NK-92 (cell line): ENCODE measurements around the gene KIZ.

Experiments
- DNase-seq: peaks from one replicate; lab custom pipeline; 2025; ENCODE audit not compliant: unreplicated experiment; lab: John Stamatoyannopoulos, UW

KIZ gene

DNA sequence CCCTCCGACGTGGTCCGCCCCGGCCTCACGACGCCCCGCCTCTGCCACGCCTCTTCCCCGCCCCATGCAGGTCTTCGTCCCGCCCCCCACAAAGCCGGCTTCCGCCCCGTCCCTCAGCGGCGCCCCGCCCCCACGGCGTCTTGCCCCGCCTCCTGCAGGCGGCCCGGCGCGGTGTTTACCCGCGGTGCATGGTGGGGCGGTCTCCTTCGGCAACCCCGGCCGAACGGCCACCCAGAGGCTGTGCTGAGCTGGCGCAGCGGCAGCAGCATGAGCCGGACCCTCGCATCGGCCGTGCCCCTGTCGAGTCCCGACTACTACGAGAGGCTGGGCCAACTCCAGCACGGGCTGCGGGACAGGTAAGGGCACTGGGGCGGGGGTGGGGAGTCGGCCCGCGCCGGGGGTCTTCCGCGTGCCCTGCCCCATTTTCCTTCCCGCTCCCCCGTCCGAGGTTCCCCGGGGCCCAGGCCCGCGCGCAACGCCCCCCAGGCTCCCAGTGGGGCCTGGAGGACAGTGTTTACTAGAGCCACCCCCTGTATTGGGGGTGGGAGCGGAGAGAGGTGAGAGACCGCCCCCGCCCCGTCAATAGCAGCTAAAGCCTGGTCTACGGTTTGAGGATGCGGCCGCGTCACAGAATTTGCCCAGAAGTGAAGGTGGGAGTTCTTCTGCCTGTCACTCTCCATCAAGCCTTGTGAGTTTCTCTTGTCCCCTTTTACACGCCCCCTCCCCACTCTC lies at the start of gene KIZ:
TSS of gene KIZ (plus strand) at position 234 of the 732 bp plus-strand sequence. CDS start at position 268, 34 bp downstream.
- peak; percentile 66 for DNase-seq

DNA sequence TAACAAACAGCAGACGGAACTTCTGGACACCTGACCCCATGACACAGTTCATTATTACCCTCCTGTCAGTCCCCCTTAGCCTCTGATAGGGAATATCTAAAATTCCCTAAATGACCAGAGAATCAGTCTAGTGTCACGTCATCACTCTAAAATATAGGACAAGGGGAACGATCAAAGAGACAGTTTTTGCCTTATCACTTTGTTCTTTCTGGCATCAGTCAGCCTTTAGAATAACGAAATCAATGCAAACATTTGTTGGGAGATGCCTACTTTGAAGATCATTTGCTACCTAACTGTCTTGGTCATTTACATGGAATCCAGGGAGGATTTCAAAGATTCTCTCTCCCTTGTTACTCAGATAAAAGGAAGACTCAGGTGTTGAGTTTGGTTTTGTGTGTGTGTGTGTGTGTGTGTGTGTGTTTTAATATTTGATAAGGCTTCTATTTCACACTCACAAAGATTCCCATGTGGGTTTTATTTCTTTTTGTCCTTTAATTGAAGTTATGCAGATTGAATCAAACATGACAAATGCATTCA lies 48.0 kb upstream of the KIZ start:
- no peak for DNase-seq

- DNase-seq, result no peak
Observed at GRCh38 chr20:21082584-21082983, 43.3 kb upstream of the KIZ start.

DNA sequence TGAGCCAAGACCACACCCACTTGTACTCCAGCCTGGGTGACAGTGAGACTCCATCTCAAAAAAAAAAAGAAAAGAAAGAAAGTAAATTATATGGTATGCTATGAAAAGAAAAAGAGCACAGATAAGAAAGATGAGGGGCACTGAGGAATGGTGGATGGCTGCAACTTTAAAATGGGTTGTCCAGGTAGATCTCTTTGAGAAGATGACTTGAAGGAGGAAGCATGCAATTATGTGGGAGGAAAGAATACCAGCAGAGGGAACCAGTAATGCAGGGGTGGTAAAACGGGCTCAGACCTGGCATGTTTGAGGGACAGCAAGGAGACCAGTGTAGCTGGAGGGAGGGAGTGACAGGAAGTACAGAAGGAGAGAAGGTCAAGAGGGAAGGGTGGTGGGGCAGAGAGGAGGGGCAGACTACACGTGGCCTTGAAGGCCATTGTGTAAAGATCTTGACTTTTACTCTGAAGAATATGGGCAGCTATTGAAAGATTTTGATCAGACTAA lies 42.0 kb upstream of the KIZ start:
- no peak for DNase-seq

DNA sequence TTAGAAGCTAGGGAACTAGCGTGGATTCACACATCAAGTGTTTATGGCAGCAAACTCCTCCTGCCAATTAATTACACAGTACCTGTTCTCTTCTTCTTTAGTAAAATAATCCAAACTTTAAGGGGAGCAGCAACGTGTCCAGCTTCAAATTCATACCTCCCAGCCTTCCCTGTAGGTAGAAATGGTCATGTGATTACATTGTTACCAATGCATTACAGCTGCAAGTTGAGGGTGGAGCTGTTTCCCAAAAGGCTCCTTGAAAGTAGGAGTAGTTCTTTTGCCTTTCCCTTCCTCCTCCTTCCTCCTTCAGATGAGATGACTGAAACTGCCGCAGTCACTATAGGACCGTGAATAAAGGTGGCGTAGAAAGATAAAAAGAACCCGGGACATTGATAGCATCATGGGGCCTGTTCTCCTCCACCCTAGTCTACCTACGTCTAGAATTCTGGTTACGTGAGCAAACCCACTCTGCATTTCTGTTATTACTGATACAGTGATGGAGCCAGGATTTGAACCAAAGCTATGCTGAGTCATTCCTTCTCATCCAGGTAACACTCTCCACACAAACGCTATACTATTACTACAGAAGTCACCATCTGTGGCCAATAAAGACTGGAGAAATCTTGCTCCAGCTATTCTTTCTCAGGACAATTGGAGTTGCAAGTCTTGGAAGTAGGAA lies 37.9 kb upstream of the KIZ start:
- DNase-seq, result no peak

GRCh38 chr20:21089391-21089790 lies 36.5 kb upstream of the KIZ start:
- no peak for DNase-seq

- no peak for DNase-seq
Observed at GRCh38 chr20:21090111-21090618, 35.7 kb upstream of the KIZ start.

DNA sequence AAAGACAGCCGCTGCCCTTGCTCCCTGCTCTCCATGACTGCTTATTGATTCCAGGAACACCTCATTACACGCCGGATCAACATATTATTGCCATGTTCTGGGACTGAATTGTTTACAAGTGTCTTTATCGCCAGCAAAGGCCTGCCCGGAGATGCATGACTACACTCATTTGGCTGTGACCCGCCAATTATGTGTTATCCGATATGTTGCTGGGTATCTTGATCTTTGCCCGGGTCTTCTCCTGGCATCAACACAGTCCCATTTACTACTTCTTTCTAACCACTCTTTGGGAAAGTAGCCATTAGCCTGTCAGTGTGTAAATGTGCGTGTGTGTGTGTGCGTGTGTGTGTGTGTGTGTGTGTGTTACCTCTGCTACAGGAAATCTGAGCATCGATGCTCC lies 35.2 kb upstream of the KIZ start:
- DNase-seq, result no peak

DNA sequence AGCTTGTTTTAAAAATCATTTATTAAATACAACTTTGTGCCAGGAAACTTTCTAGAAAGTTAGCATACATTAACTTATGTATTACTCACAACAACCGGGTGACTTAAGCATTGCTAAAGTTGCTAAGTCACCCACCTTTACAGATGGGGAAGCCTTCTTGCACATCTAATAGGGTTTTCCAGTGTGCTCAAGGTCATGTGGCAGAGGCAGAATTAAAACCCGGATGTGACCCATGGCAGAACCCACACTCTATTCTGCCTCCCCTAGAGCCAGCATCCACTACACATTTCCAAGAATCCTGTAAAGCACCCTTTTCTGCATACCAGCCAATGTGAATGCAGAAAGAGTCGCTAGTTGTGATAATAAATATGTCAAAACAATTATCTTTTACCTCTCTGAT lies 33.1 kb upstream of the KIZ start:
- no peak for DNase-seq

GRCh38 chr20:21096321-21097043 lies 29.4 kb upstream of the KIZ start:
- DNase-seq, result no peak

GRCh38 chr20:21099751-21100577 lies 25.9 kb upstream of the KIZ start:
- DNase-seq, result no peak

GRCh38 chr20:21100578-21101452 lies 25.1 kb upstream of the KIZ start:
- DNase-seq, result no peak

DNA sequence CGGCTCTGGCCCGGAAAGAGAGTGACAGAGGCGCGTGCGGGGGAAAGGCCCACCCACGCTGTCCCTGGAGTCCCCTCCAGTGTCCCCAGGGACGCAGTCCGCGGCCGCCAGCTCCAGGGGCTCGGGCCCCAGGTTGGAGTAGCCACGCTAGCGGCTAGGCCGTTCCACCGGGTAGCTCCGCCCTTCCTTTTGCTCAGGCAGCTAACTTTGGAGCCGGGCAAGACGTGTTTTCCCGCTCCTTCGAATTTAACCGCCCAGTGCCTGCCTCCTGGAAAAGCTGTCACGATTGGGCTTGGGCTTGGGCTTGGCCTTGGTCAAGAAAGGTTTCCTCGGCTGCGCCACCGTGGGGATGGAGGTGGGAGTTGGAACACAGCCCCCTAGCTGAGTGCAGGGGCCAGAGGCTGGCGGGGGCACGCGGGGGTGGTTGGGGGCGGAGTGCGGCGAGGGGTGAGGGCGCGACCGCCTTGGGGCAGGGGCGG lies 24.4 kb upstream of the KIZ start:
- no peak for DNase-seq

DNA sequence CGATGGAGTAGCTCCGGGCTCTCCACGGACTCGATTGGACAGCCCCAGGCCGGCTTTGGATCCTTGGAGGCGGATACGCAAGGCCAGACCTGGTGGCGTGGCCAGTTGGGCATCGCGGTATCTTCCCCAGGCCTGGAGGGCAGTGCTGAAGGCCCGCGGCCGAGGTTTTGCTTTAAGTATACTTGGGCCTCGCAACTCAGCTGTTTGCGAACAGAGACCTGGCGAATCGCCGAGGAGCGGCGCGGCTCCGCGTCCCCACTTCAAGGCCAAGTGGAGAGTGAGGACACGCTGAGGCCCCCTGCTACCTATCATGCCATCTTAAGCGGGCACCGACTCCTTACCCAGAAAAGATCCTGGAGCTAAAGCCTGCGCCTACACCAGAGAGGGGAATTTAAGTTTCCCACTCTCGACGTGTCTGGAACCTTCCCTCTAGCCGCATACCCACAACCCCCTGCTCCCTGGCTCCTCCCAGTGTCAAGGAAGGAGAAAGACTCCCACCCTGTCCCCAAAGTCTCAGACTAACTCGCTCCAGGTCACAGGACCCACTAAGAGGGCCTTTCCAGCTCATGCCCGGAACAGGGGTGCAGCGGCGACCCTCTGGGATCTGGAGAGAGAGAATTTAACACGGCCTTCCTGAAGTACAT lies 23.8 kb upstream of the KIZ start:
- DNase-seq, result no peak

DNA sequence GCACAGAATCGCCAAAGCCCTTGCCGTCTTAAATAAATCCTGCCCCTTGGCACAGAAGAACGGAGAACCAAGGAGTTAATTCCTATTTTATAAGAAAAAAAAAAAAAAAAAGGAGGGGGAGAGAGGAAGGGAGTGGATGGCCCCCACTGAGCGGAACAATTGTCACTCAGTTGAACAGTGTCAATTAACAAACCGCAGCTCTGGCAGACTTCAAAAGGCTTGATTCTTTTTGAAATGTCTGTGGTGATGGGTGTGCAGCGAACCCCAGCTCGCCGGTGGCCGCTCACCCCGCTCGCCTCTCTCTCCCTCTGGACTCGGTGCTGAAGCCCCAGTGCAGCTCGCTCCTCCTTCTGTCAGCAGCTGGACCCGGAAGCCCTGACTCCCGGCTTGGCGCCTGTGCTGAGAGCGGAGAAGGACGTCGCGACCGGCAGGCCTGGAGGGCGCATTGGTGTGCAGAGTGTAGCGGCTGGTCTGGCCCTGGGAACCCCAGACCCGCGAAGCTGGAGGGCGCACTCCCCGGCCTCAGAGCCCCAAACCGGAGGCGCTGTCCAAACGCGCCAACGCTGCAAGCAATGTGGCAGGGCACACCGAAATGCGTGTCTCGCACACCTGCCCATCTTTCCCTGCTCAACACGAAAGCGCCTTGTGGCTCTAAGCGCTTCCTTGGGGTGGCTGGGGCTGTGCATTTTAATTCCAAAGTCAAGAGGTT lies 23.1 kb upstream of the KIZ start:
- no peak for DNase-seq

- no peak for DNase-seq
Observed at GRCh38 chr20:21103582-21104465, 22.1 kb upstream of the KIZ start.

GRCh38 chr20:21104466-21104761 lies 21.5 kb upstream of the KIZ start:
- DNase-seq, result no peak

DNA sequence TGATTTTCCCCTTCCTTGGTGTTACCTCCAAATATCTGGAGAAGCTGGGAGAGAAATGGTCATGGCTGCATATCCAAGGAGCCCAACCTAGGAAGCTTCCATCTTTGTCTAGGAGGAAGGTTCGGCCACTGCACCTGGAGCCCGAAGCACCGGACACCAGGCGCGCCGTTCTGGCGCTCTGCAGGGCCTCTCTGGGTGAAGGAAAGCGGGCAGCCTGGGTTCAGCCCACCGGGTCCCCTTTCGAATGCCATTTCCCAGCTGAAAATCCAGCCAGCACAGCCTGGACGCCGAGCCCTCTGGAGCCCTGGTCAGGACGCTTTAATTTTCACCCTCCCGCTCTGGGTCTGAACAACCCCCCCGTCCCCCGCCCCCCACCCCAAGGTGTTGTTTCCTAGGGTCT lies 21.0 kb upstream of the KIZ start:
- no peak for DNase-seq
